GM18502 (cell line): ENCODE measurements around the gene GBP2.

ENCODE experiments used
- ATAC-seq: cut with Tn5 transposase; IDR thresholded peaks from one replicate; pipeline ENCODE4 v1.9.1; 2021; ENCODE audit warnings: mild to moderate bottlenecking; ENCODE audit not compliant: unreplicated experiment, poor library complexity

The GBP2 gene

GRCh38 chr1:89125913-89126580 is at the start of gene GBP2:
TSS of gene GBP2 (minus strand) at chr1:89126114. CDS start at chr1:89121966, 4,148 bp downstream.
- peak; percentile 80 for ATAC-seq

GRCh38 chr1:89174491-89174890 is 48.6 kb upstream of the GBP2 start:
- ATAC-seq: no peak

GRCh38 chr1:89172468-89173143 is 46.7 kb upstream of the GBP2 start:
- ATAC-seq: no peak

- no peak for ATAC-seq
Observed at GRCh38 chr1:89171067-89171438, 45.1 kb upstream of the GBP2 start.

- ATAC-seq: no peak
Observed at GRCh38 chr1:89170170-89171066, 44.5 kb upstream of the GBP2 start.

GRCh38 chr1:89169166-89169565 is 43.3 kb upstream of the GBP2 start:
- no peak for ATAC-seq

- no peak for ATAC-seq
Observed at GRCh38 chr1:89167590-89168230, 41.8 kb upstream of the GBP2 start.

- no peak for ATAC-seq
Observed at GRCh38 chr1:89166705-89167104, 40.8 kb upstream of the GBP2 start.

GRCh38 chr1:89165811-89166210 is 39.9 kb upstream of the GBP2 start:
- no peak for ATAC-seq

GRCh38 chr1:89151047-89151446 is 25.1 kb upstream of the GBP2 start:
- ATAC-seq: no peak

- ATAC-seq: no peak
Observed at GRCh38 chr1:89149976-89150375, 24.1 kb upstream of the GBP2 start.

- no peak for ATAC-seq
Observed at GRCh38 chr1:89149229-89149628, 23.3 kb upstream of the GBP2 start.

- ATAC-seq: no peak
Observed at GRCh38 chr1:89147678-89148658, 22.1 kb upstream of the GBP2 start.

GRCh38 chr1:89146721-89147120 is 20.8 kb upstream of the GBP2 start:
- no peak for ATAC-seq

GRCh38 chr1:89143484-89143883 is 17.6 kb upstream of the GBP2 start:
- no peak for ATAC-seq

- no peak for ATAC-seq
Observed at GRCh38 chr1:89142160-89142559, 16.2 kb upstream of the GBP2 start.

- no peak for ATAC-seq
Observed at GRCh38 chr1:89133747-89134146, 7.8 kb upstream of the GBP2 start.

- no peak for ATAC-seq
Observed at GRCh38 chr1:89130716-89131115, 4.8 kb upstream of the GBP2 start.

- ATAC-seq: no peak
Observed at GRCh38 chr1:89129911-89130310, 4.0 kb upstream of the GBP2 start.
